Gastroesophageal sphincter (tissue), 4 donors: Measurements from ENCODE around the gene COA3. TPM values are rescaled to one million over a fixed set of nuclear protein-coding genes. Genes with fewer than 3 reads are reported as not detected.

Experiments
- ATAC-seq: fragments of 150-250 bp; one replicate; pipeline ENCODE4 v1.9.1; 2016; ENCODE audit warnings: mild to moderate bottlenecking, moderate library complexity
- H3K27ac ChIP-seq, 4 donors: fragments of 200-600 bp; sonication (generic) in 3 of 4; 1 replicate in 3 of 4; 2 replicates in 1 of 4; pipeline ENCODE4 v1.5.1; 2016 to 2019
- H3K27me3 ChIP-seq: fragments of 200-600 bp; sonication (generic); one replicate; pipeline ENCODE4 v1.5.1; 2019
- H3K36me3 ChIP-seq, 2 donors: fragments of 200-600 bp; sonication (generic); one replicate each; pipeline ENCODE4 v1.5.1; 2019; ENCODE audit warnings: control low read depth in 1 of 2
- H3K4me1 ChIP-seq, 3 donors: fragments of 200-600 bp; sonication (generic); 1 replicate in 2 of 3; 2 replicates in 1 of 3; pipeline ENCODE4 v1.5.1; 2016 to 2019; ENCODE audit warnings: control low read depth in 2 of 3
- H3K4me3 ChIP-seq, 2 donors: fragments of 200-600 bp; sonication (generic); one replicate each; pipeline ENCODE4 v1.5.1; 2019; ENCODE audit warnings: mild to moderate bottlenecking in 1 of 2, moderate library complexity in 1 of 2
- H3K9me3 ChIP-seq, 3 donors: fragments of 200-600 bp; sonication (generic); one replicate each; pipeline ENCODE4 v1.5.1; 2017 to 2019; ENCODE audit warnings: control low read depth in 2 of 3
- CTCF ChIP-seq, 4 experiments: fragments of 200-600 bp in 2 of 4; fragments of 450-650 bp in 2 of 4; sonication (generic) in 1 of 4; IDR thresholded peaks; one replicate each; pipeline ENCODE4 v1.5.1; 2017 to 2019; ENCODE audit warnings: antibody characterized with exemption in 4 of 4, mild to moderate bottlenecking in 2 of 4, moderate library complexity in 2 of 4
- EP300 ChIP-seq: sonication (generic); formaldehyde crosslinking; IDR thresholded peaks from one replicate; pipeline ENCODE4 v1.6.1; 2017; ENCODE audit warnings: antibody characterized with exemption, mild to moderate bottlenecking
- POLR2A ChIP-seq, 2 donors: fragments of 450-650 bp; IDR thresholded peaks; one replicate each; pipeline ENCODE4 v1.6.1; 2017; ENCODE audit warnings: antibody characterized with exemption in 2 of 2, mild to moderate bottlenecking in 2 of 2, moderate library complexity in 1 of 2
- POLR2AphosphoS5 ChIP-seq: sonication (generic); formaldehyde crosslinking; IDR thresholded peaks from one replicate; pipeline ENCODE4 v1.6.1; 2017; ENCODE audit warnings: antibody characterized with exemption
- WGBS, 2 donors: methylation state at CpG; one replicate each; pipeline ENCODE4 v1.1.5; 2018; ENCODE audit warnings: low coverage in 1 of 2; 5-methylcytosine and 5-hydroxymethylcytosine counted together
- total RNA-seq, 4 donors: library from RNA; depleted of rRNA; stranded (reverse); fragments of >200 nt; gene quantifications; one replicate each; pipeline ENCODE4 v1.1.0, GENCODE V29; 2016

COA3 gene
- total RNA-seq, 4 donors from 2014 or later: 55.3 to 81.4 (median 66.8) TPM

- TF ChIP-seq POLR2A (IDR thresholded peaks at IDR 0.05) (no peak), POLR2AphosphoS5 (no peak), EP300 (no peak), CTCF (IDR thresholded peaks at IDR 0.05) (no peak)
- H3K27me3 ChIP-seq: peaks cover 43% of the 10 kb centered on the region
- H3K4me1 ChIP-seq: peaks cover 0 to 56% (median 6%) of the 10 kb centered on the region in 3 donors
- peak overlapping the region in 3 of 4 donors; percentile 65 to 76 (median 68) for H3K27ac ChIP-seq
- no peak overlapping the region for H3K4me3 ChIP-seq
- no peaks in the 10 kb centered on the region for H3K9me3 ChIP-seq
- 41 to 60% methylated on average over 2 of the region's 3 CpGs for WGBS, 2 donors
- ATAC-seq: no peak
- H3K36me3 ChIP-seq: peaks cover 0 to 50% of the 10 kb centered on the region in 2 donors
Observed at GRCh38 chr17:42779304-42779935, 19.1 kb downstream of the COA3 start.

GRCh38 chr17:42778570-42778969 lies 19.9 kb downstream of the COA3 start:
- TF ChIP-seq CTCF (IDR thresholded peaks at IDR 0.05) (no peak), POLR2A (IDR thresholded peaks at IDR 0.05) (no peak), POLR2AphosphoS5 (no peak), EP300 (no peak)
- Histone ChIP-seq H3K9me3 (no peaks in the 10 kb centered on the region), H3K4me1 (peaks cover 0 to 56% (median 12%) of the 10 kb centered on the region in 3 donors), H3K27ac (no peak overlapping the region), H3K4me3 (no peak overlapping the region), H3K27me3 (peaks cover 34% of the 10 kb centered on the region), H3K36me3 (peaks cover 0 to 50% of the 10 kb centered on the region in 2 donors)
- 100% methylated on average over 2 of the region's 5 CpGs; no CpG with 5 or more reads in 1 of the 2 donors for WGBS, 2 donors
- ATAC-seq: no peak

GRCh38 chr17:42775534-42776098 lies 22.9 kb downstream of the COA3 start:
- no peak for ATAC-seq
- TF ChIP-seq CTCF (IDR thresholded peaks at IDR 0.05) (no peak), EP300 (no peak), POLR2A (IDR thresholded peaks at IDR 0.05) (no peak), POLR2AphosphoS5 (no peak)
- WGBS, 2 donors: 36 to 44% methylated on average over 1 to 2 of the region's 3 CpGs

GRCh38 chr17:42774066-42774745 lies 24.3 kb downstream of the COA3 start:
- Histone ChIP-seq H3K9me3 (no peaks in the 10 kb centered on the region), H3K4me3 (peak overlapping the region; percentile 53 to 66), H3K36me3 (peaks cover 0 to 44% of the 10 kb centered on the region in 2 donors), H3K27ac (peak overlapping the region in 3 of 4 donors; percentile 86 to 93 (median 89)), H3K27me3 (no peaks in the 10 kb centered on the region), H3K4me1 (peaks cover 0 to 23% (median 5%) of the 10 kb centered on the region in 3 donors)
- TF ChIP-seq CTCF (IDR thresholded peaks at IDR 0.05): no peak
- no peak for TF ChIP-seq POLR2A (IDR thresholded peaks at IDR 0.05)
- TF ChIP-seq EP300: no peak
- no peak for TF ChIP-seq POLR2AphosphoS5
- ATAC-seq: no peak
- 20 to 50% methylated on average over 1 to 3 of the region's 3 CpGs for WGBS, 2 donors

More at GRCh38 chr17:42775534-42776098, 22.9 kb downstream of the COA3 start:
- H3K27ac ChIP-seq: no peak overlapping the region
- H3K4me3 ChIP-seq: no peak overlapping the region
- peaks cover 0 to 50% of the 10 kb centered on the region in 2 donors for H3K36me3 ChIP-seq
- H3K9me3 ChIP-seq: no peaks in the 10 kb centered on the region
- H3K27me3 ChIP-seq: peaks cover 5% of the 10 kb centered on the region
- peaks cover 0 to 35% (median 5%) of the 10 kb centered on the region in 3 donors for H3K4me1 ChIP-seq
